NK-92 (cell line): ENCODE measurements around the gene GJA5.

Experiments
- DNase-seq: peaks from one replicate; lab custom pipeline; 2025; ENCODE audit not compliant: unreplicated experiment; lab: John Stamatoyannopoulos, UW

Gene GJA5

DNA sequence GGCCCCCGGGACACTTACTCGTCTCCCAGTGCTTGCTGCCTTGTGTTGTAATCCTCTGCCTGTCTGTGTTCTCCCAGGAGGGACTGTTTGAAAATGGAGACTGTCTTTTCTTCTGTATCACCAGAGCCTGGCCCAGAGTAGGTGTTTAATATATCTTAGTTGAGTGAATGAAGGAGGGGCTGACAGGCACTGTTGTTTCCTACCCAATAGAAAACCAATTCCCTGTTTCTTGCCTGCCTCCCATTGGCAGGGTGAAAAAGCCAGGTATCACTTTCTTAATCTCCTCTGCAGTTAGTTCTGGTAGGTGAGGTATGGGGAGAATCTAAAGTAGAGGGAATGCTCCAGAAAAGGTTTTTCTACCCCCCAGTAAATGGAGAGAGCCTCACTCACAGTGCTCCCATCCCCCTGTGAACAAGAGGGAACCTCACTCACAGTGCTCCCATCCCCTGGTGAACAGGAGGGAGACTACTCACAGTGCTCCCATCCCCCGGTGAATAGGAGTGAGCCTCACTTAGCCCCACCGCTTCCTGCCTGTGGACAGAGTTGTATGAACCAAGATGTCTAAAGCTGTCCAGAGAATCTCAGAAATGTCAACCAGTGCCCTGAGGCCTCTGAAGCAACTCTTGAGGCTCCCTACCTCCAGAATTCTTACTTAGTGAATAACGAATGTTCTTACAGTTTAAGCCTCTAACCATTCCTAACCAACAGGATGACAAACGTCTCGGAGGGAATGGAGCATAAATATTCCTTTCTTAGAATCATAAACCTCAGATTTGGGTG, at the start of gene GJA5:
Gene GJA5 (minus strand): TSS at position 122 of the 780 bp plus-strand sequence. CDS start 1,364 bp downstream, outside the sequence.
- DNase-seq, result no peak

DNA sequence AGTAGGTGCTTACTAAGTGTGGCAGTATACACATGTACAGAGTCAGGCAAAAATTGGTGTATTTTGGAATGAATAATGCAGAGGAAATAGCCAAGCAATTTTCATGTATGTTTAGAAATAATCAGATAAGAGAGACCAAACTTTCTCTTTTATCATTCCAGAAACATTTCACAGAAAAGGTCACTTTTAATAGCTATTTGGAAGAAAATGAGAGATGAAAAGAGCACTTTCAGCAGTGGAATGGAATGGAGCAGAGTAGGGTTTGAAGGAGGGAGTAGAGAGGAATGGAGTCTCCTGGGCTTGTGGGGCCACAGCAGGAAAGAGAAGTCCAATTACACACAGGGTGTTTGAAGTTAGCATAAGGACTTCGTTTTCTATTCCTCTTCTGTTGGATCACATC, 48.8 kb upstream of the GJA5 start:
- DNase-seq, result no peak

DNA sequence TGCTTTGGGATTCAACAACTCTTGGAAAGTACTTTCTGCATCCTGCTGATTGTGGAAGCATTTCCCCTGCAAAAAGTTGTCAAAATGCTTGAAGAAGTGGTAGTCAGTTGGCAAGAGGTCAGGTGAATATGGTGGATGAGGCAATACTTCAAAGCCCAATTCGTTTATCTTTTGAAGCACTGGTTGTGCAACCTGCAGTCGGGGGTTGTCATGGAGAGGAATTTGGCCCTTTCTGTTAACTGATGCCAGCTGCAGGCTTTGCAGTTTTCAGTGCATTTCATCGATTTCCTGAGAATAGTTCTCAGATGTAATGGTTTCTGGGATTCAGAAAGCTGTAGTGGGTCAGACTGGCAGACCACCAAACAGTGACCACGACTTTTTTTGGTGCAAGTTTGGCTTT, 47.6 kb upstream of the GJA5 start:
- no peak for DNase-seq

DNA sequence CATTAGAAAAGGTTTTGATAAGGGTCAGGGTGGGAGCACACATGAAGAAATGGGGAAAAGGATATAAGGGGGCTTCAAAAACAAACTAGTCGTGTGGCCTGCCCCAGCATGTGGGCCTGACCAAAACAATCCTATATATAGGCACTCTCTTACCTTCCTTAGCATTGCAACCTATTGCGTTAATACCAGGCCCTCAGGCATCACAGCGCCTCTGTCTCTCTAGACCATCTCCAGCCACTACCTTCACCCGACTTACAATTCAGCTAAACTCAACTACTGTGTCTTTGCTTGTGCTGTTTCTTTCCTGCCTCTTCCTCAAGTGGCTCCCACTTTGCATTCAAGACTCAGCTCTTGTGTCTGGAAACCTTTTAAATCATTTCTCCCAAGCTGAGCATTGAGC, 47.0 kb upstream of the GJA5 start:
- no peak for DNase-seq

DNA sequence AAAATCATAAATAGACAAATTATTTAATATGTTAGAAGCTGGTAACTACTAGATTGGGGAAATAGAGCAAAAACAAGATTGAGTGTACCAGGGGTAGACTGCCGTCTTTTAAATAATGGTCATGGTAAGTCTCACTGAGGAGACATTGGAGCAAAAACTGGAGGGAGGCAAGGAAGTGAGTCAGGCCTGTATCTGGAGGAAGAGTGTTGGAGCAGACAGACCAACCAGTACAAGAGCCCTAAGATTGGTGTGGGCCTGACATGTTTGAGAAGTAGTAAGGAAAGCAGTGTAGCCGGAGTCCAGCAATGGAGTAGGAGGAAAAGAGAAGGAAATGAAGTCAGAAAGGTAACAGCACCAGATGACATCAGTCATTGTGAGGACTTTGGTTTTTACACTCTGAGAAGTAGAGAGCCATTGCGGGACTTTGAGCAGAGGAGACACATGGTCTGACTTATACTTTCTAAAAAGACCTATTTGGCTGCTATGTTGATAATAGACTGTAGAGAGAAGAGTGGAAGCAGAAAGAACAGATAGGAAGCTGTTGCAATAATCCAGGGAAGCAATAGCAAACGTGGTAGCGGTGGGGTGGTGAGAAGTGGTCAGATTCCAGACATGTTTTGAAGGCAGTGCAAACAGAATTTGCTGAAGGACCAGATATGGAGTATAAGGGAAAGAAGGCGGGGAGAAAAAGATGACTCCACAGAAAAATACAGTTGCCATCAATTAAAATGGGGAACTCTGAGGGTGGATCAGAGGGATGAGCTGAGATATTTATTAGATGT, 44.7 kb upstream of the GJA5 start:
- no peak for DNase-seq

DNA sequence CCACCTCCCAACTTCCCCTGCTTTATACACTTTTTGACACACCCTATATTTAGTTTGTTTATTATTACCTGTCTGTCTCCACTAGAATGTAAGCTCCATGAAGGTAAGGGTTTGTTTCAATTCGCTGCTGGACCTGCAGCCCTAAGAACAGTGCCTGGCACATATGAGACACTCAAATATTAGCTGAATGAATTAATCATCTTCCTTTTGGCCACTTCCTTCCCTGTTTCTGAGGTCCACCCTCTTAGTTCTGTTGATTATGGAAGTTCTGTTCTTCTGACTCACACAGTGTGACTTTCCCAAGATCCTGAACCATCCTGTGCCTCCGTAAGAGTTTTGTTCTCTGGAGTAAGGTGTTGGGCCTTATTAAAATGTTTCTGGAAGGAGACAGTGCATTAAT, 40.4 kb upstream of the GJA5 start:
- no peak for DNase-seq

DNA sequence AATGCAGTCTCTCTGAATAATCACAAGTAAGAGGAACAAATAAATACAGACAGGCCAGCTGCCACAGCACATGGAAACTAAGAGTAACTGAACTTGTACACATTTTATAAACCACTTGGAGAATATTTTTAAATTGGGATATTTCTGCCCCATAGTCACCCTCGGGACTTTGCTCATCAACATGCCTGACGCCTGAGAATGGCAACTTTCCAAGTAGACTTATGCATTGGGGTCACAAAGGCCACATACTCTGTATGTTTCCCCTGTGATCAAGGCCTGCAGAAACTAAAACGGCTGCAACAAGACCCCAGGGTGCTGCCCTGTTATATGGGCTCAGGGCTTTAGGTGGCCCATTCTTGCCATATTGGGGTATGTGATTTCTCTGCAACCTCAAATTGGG, 38.3 kb upstream of the GJA5 start:
- DNase-seq, result no peak

DNA sequence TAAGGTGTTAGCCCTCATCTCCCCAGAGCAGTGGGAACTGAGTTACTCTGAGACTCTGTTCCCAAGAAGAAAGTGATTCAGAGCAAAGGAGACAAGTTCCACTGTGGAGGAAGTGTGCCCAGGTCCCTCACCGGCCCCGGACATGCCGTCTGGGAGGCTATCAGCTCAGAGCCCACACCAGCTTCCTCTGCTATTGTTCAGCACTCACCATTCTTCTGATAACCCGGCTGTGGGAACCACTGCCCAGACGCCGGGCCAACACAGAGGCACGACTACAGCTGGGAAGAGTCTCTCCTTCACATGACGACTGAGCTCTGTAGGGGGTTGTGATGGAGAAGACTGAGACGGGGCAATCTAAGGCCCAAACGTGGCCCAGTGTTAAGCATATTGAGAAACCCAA, 34.2 kb upstream of the GJA5 start:
- DNase-seq, result no peak

DNA sequence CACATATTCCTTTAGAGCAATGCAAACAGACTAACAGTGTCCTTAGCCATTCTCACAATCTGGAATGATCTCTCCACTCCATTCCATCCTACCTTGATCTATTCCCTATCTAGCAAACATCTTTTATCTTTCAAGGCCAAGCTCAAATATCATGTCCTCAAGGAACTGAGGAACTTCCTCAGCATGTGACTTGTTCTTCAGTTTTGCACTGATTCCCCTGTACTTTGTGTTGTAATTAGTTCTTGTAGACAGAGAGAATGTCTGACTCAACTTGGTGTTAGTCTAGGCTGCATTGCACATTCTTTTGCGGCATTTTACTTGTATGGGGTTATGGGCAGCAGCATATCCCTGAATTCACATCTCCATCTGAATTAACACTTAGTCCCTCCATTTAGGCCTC, 31.5 kb upstream of the GJA5 start:
- DNase-seq, result no peak

DNA sequence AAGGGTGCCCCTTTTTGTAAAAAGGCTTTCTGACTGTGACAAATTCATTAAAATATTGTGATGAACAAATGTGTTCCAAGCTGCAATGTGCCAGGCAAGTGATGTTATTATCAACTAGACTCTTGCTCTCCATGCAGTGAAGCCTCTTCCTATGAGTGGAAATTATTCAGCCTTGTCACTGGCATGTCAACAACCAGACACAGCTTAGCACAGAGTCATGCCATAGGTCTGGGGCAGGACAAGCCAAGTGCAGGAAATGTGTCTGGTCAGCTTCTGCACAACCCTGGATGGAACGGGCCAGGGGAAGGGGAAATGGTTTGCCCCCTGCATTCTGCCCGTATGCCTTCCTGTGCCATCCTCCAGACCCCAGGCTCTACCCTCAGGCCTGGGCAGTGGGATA, 27.4 kb upstream of the GJA5 start:
- DNase-seq, result no peak

DNA sequence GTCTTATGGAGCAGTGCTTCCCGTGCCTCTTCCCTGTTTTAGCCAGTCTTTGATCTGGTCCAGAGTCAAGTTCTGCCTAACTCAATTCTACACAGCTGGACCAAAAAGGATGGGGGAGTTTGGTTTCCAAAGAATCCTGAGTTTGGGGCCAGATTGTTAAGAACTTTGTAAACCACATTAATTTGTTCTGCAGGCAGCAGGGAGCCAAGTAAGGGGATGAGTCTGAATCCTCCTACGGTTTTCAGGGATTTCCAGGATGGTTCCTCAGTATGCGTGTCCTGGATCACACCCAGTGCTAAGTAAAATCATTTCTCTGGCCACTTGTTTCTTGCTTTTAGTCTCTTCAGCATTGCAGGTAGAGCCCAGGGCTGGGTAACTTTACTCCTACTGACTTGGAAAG, 26.1 kb upstream of the GJA5 start:
- no peak for DNase-seq

DNA sequence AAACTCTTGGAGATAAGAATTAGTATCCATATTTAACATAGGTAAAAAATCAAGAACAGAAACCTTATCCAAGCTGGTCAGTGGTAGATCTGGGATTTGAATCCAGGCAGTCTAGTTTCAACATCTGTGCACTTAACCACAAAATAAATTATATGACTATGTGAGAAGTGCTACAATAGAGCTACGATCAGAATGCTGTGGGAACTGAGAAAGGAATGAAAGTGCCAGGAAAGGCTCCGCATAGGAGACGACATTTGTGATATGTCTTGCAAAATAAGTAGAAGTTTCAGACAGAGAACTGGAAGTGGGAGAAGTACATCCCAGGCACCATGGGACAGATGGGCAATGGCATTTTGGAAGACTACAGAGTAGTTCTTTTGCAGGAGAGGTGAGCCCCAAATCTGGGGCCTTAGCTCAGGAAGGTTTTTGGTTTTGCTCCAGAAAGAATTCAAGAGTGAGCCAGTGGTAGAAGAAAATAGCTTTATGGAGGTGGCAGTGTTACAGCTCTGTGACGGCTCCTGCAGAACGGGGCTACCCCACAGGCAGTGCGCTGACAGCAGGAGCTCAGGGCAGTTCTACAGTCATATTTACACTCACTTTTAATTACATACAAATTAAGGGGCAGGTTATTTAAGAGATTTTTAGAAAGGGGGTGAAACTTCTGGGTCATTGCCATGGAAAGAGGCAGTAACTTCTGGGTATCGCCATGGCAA, 25.5 kb upstream of the GJA5 start:
- DNase-seq, result no peak

DNA sequence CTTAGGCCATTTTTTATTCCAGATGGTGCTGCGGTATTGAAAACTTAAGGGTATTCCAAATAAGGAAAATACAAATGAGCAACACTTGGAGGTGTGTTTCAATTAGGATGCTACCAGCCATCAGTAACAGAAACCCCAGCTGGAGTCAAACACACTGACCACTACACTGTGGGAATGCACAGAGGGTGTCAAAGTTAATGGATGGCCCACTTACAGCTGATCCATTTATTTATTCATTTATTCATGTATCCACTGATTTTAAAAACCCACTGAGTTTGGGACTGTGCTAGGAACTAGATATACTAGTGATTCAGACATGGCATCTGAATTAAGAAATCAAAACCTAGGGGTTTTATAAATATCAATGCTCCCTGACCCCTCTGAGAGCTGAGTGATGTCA, 24.5 kb upstream of the GJA5 start:
- DNase-seq, result no peak

DNA sequence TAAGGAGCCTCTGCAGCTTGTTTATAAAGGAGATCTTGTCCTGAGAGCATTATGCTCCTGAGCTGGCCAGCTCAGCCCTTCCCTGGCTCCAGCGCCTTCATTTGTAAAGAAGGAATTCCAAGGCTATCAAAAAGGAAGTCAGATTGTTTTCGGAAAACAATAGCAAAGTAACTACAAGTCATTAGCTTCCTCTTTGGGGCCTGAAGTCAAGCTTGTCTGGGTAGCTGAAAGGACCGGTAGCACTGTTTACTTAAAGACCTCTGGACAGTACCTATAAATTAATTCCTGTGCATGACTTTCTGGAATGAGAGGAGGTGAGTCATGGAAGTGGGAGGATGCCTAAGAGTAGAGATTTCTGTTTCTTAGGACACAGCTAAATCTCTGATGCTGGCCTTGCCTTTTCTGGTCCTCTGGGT, 20.7 kb upstream of the GJA5 start:
- no peak for DNase-seq

DNA sequence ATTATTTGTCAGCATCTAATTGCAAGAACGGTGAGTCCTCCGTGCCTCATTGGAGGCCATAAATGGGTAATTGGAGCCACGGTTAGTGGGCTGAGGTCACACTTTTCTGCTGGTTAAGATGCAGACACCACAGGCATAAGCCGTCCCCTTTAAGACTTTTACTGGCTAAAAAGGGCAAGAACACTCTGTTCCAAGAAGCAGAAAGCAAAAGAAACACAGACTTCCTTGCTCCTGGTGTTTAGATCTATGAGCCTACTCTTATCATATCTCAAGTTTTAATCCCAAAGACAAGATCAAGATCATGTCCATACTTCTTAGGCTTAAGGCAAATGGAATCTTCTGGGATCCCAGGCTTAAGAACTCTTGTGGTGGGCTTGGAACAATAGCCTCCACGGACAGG, 17.3 kb upstream of the GJA5 start:
- DNase-seq, result no peak

DNA sequence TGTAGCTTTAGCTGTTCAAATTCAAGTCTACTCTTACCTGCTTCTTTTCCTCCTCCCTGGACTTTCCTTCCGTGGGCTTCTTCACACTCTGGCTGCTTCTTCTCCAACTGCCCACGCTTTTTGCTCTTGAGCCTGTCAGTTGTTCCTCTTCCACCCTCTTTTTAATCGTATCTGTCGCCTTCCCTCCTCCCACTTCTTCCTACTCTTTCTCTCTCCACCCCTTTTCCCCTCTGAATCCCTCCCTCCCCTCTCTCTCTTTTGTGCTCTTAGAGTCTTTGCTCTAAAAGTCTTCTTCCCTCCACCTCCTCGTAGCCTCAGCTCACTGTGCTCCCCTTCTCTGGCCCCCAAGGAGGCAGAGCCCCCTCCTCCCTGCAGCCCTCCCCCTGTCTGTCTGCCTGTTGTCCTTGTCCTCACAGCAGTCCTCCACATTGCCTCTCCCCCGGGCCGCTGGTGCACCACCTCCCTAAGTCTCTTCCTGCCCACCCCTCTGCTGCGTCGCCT, 12.9 kb upstream of the GJA5 start:
- no peak for DNase-seq

DNA sequence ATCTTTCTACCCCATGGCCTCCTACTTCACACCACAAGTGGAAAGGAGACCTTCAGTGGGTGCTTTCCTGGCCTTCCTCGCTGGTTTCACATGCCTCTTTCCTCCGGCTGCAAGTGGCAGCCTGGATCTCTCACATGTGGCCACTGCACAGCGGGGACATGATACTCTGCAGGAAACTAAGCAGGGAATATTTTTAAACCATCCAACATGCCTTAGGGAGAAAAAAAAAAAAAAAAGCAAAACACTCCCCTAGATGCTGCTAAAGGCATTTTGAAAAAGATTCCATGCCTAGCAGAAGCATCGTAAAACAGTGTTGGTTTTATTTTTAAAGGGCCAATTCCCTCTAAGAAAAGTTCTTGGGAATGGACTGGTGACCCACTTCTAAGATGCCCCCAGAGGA, 12.2 kb upstream of the GJA5 start:
- DNase-seq, result no peak

DNA sequence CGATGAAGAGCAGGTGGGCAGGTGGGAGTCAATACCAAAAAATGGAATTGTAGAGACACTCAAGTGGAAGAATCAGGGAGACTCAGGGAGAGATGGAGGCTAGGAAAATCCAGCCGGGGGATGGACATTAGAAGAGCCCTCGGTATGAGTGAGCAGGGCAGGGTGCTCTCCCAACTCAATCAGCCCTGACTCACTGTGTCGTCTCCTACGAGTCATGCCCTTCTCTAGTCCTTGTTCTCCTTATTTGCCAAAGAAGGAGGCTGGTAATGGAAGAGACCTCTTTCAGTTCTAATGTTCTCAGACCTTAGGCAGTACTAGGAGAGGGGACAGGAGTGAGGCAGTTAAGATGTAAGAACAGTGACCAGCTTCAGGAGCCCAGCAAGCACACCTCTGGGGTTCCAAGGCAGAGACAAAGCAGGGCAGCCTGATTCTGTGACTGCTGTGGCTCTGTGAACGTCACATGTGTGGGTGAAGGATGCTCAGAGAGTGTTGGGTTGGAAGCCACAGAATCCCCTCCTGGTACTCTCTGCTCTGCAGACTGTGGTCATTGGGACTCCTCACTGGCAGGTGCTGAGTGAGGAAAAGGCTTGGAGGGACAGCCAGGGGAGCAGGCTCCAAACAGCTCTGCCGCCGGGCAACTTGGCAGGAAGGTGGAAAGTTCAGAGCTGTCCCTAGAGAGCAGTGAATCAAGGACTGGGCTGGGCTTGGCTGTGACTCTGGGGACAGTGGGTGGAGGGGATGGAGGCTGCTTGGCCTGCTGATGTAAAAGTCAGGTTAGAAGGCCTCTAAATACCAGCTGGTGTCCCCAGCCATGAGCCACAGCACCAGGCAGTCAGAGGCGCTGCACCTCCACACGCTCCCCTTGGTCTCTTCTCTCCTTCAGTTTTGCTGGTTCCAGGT, 11.1 kb upstream of the GJA5 start:
- no peak for DNase-seq

DNA sequence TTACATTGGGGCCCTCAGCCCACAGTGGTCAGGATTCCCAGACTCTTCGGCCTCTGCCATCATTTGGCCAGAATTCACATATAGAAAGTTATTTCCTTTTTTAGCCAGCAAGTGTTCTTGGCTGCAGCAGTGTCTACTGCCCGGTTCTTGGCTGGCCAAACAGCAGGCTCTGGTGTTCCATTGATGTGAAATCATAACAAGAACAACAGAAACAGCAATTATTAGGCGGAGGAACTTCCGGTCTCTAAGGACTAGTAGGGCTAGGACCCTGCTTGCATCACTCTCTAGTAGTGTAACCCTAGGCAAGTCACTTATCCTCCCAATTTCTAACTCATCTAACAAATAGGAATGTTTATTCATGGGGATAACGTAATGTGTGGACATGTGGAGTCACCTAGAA, 8.7 kb upstream of the GJA5 start:
- no peak for DNase-seq

DNA sequence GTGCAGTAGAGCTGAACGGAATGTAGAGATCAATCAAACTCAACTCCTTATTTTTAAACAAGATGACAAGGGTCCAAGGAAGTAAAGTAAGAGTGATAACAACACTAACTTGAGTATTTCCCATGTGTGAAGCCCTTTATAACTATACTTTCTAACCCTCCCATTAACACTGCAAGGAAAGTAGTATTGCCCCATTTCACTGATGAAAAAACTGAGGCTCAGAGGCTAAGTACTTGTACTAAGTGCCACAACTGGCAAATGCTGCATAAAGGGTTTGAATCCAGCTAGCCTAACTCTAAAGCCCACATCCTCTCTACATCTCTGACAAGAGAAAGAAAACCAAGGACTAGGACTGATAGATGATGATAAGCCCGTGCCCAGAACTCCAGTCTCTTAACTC, 8.2 kb upstream of the GJA5 start:
- no peak for DNase-seq

DNA sequence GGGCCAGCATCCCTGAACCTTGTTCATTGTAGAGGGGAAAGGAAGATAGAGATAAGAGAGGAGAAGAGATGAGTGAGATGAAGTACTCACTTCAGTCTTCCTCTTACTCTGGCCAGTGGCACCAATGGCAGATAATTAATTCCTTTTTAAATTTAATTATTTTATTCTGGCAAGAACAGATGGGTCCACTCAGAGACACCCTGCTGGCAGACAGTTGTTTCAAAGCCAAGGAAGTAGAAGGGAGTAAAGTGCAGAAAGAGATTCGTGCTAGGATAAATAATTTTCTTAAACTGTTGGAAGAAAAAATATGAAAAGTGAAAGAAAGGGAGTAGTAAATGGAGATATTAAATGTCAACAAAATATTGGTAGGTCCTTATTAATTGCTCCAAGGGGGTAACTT, 7.7 kb upstream of the GJA5 start:
- DNase-seq, result no peak
